HepG2 (cell line): ENCODE measurements around the gene IZUMO4. TPM values are rescaled to one million over a fixed set of nuclear protein-coding genes. Genes with fewer than 3 reads are reported as not detected.
A peak's percentile ranks its signal among the peaks of the same experiment; 100 is the strongest.

Source experiments
- CC2D1A ChIP-seq: sonication (generic); formaldehyde crosslinking; IDR thresholded peaks from 2 replicates; pipeline ENCODE4 v1.8.1; 2023; ENCODE audit warnings: mild to moderate bottlenecking, missing genetic modification reagents
- FOXO1 ChIP-seq: sonication (generic); formaldehyde crosslinking; IDR thresholded peaks from 2 replicates; pipeline ENCODE4 v1.4.0; 2020; ENCODE audit warnings: missing genetic modification reagents
- HIC2 ChIP-seq: sonication (generic); formaldehyde crosslinking; IDR thresholded peaks from 2 replicates; pipeline ENCODE4 v1.9.0; 2022; ENCODE audit warnings: low read depth, missing genetic modification reagents
- NFYC ChIP-seq: IDR thresholded peaks from 2 replicates; pipeline ENCODE4 v1.6.1; 2016; ENCODE audit warnings: missing genetic modification reagents, missing compliant biosample characterization
- RFX1 ChIP-seq: fragments of 450-650 bp; IDR thresholded peaks from 2 replicates; pipeline ENCODE4 v1.6.1; 2017
- SALL1 ChIP-seq: sonication (generic); formaldehyde crosslinking; IDR thresholded peaks from 2 replicates; pipeline ENCODE4 v1.8.0; 2022; ENCODE audit warnings: mild to moderate bottlenecking, missing genetic modification reagents
- SATB2 ChIP-seq: sonication (generic); formaldehyde crosslinking; IDR thresholded peaks from 2 replicates; pipeline ENCODE4 v1.5.0; 2020; ENCODE audit warnings: missing genetic modification reagents
- TEAD3 ChIP-seq: optimal IDR thresholded peaks from 2 replicates; pipeline ENCODE3; 2016; ENCODE audit warnings: borderline replicate concordance
- ZBTB42 ChIP-seq: sonication (generic); formaldehyde crosslinking; IDR thresholded peaks from 2 replicates; pipeline ENCODE4 v1.5.0; 2020; ENCODE audit warnings: mild to moderate bottlenecking, missing genetic modification reagents
- ZFP91 ChIP-seq: sonication (generic); formaldehyde crosslinking; IDR thresholded peaks from 2 replicates; pipeline ENCODE4 v1.9.0; 2022; ENCODE audit warnings: missing genetic modification reagents, mild to moderate bottlenecking, borderline replicate concordance
- ZNF12 ChIP-seq: sonication (generic); formaldehyde crosslinking; IDR thresholded peaks from 2 replicates; pipeline ENCODE4 v1.5.0; 2020; ENCODE audit warnings: missing genetic modification reagents
- ZNF460 ChIP-seq: sonication (generic); formaldehyde crosslinking; IDR thresholded peaks from 2 replicates; pipeline ENCODE4 v1.5.1; 2020; ENCODE audit warnings: missing genetic modification reagents, mild to moderate bottlenecking, borderline replicate concordance
- ZNF501 ChIP-seq: sonication (generic); formaldehyde crosslinking; IDR thresholded peaks from 2 replicates; pipeline ENCODE4 v1.5.1; 2020; ENCODE audit warnings: mild to moderate bottlenecking, moderate library complexity, missing genetic modification reagents
- ZNF550 ChIP-seq: sonication (generic); formaldehyde crosslinking; IDR thresholded peaks from 2 replicates; pipeline ENCODE4 v1.4.0; 2020; ENCODE audit warnings: mild to moderate bottlenecking, missing genetic modification reagents, borderline replicate concordance
- ZNF615 ChIP-seq: sonication (generic); formaldehyde crosslinking; IDR thresholded peaks from 2 replicates; pipeline ENCODE4 v1.5.0; 2020; ENCODE audit warnings: mild to moderate bottlenecking, missing genetic modification reagents, borderline replicate concordance
- polyA plus RNA-seq, 8 experiments: library from polyadenylated mRNA; depleted of rRNA in 3 of 8; stranded (reverse) in 7 of 8; unstranded in 1 of 8; fragments of >200 nt; fragmentation: Illumina TruSeq in 4 of 8; extraction: Trizol in 4 of 8; gene quantifications; 2 replicates each; pipeline versions ENCODE4 v1.2.1 to v1.2.3, GENCODE V29; 2011 to 2016; ENCODE audit warnings: low read depth in 4 of 8, missing spikeins in 1 of 8, mixed read lengths in 1 of 8; ENCODE audit not compliant: insufficient read depth in 1 of 8
- total RNA-seq, 5 experiments: library from RNA; depleted of rRNA; stranded (reverse); fragments of >200 nt; fragmentation: Illumina TruSeq; extraction: Trizol; gene quantifications; 2 replicates each; pipeline ENCODE4 v1.2.3, GENCODE V29; 2016; ENCODE audit warnings: low read depth in 1 of 5
- TF ChIP-seq, protein P1 (sequence below): sonication (generic); formaldehyde crosslinking; IDR thresholded peaks from 2 replicates; pipeline ENCODE4 v1.5.0; 2020; ENCODE audit warnings: missing genetic modification reagents
- TF ChIP-seq, protein P2 (sequence below): fragments of 450-650 bp; IDR thresholded peaks from 2 replicates; pipeline ENCODE4 v1.6.1; 2016
- TF ChIP-seq, protein P3 (sequence below): sonication (generic); formaldehyde crosslinking; IDR thresholded peaks from 2 replicates; pipeline ENCODE4 v1.4.0; 2020; ENCODE audit warnings: low read depth, mild to moderate bottlenecking, missing genetic modification reagents

IZUMO4 gene
- total and polyA plus RNA-seq, 2 of the 13 experiments (the other 11 are each of a cell fraction or from before 2014, with no cell fraction given): 0.77 to 3.9 TPM

DNA sequence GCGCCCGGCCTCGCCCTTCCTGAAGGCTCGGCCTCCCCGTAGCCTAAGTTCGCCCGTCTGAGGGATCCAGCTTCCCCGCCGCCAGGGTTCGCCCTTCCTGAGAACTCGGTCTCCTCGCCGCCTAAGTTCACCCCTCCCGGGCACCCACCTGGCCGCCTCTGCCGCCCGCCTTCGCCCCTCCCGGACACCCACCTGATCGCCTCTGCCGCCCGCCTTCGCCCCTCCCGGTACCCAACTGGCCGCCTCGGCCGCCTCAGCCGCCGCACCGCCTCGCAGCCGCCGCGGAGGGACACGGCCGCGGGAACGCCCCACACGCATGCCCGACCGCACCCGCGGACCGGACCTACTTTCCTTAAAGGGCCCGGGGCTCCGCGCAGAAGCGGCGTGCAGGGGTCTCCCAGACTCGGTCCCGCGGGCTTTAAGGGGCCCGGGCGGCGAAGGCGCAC, 658 bp upstream of the IZUMO4 start, which contains the start of gene MOB3A (continued):
- TF ChIP-seq HIC2 (CRISPR knock-in tag) (no peak; the same call in 1 of the 2 replicates), FOXO1 (CRISPR knock-in tag) (peak; percentile 60; the same call in 1 of the 2 replicates), TEAD3 (CRISPR knock-in tag) (peak; percentile 61), RFX1 (no peak), SALL1 (CRISPR knock-in tag) (peak; percentile 76), CC2D1A (CRISPR knock-in tag) (no peak), SATB2 (CRISPR knock-in tag) (0 out of 2 replicates have a peak, but pooled peaks have one; percentile 29), ZNF12 (CRISPR knock-in tag) (0 out of 2 replicates have a peak, but pooled peaks have one; percentile 40), ZNF501 (CRISPR knock-in tag) (peak; percentile 70; the same call in 1 of the 2 replicates), ZBTB42 (no peak; the same call in 1 of the 2 replicates), ZNF615 (CRISPR knock-in tag) (no peak), ZNF460 (CRISPR knock-in tag) (peak; percentile 24), ZNF550 (CRISPR knock-in tag) (no peak), ZFP91 (peak; percentile 100), NFYC (CRISPR knock-in tag) (no peak)
- TF ChIP-seq, protein P1, sequence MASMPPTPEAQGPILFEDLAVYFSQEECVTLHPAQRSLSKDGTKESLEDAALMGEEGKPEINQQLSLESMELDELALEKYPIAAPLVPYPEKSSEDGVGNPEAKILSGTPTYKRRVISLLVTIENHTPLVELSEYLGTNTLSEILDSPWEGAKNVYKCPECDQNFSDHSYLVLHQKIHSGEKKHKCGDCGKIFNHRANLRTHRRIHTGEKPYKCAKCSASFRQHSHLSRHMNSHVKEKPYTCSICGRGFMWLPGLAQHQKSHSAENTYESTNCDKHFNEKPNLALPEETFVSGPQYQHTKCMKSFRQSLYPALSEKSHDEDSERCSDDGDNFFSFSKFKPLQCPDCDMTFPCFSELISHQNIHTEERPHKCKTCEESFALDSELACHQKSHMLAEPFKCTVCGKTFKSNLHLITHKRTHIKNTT (CRISPR knock-in tag): no peak
- TF ChIP-seq, protein P2, sequence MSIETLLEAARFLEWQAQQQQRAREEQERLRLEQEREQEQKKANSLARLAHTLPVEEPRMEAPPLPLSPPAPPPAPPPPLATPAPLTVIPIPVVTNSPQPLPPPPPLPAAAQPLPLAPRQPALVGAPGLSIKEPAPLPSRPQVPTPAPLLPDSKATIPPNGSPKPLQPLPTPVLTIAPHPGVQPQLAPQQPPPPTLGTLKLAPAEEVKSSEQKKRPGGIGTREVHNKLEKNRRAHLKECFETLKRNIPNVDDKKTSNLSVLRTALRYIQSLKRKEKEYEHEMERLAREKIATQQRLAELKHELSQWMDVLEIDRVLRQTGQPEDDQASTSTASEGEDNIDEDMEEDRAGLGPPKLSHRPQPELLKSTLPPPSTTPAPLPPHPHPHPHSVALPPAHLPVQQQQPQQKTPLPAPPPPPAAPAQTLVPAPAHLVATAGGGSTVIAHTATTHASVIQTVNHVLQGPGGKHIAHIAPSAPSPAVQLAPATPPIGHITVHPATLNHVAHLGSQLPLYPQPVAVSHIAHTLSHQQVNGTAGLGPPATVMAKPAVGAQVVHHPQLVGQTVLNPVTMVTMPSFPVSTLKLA: no peak
- TF ChIP-seq, protein P3, sequence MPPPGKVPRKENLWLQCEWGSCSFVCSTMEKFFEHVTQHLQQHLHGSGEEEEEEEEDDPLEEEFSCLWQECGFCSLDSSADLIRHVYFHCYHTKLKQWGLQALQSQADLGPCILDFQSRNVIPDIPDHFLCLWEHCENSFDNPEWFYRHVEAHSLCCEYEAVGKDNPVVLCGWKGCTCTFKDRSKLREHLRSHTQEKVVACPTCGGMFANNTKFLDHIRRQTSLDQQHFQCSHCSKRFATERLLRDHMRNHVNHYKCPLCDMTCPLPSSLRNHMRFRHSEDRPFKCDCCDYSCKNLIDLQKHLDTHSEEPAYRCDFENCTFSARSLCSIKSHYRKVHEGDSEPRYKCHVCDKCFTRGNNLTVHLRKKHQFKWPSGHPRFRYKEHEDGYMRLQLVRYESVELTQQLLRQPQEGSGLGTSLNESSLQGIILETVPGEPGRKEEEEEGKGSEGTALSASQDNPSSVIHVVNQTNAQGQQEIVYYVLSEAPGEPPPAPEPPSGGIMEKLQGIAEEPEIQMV (CRISPR knock-in tag): peak; percentile 60; the same call in 1 of the 2 replicates
